RCC 7860 (cell line): ENCODE data around the gene AP4E1.
"Not testable (repeated sequence)": the region's sequence is repeated elsewhere in the genome, so short reads cannot be mapped to it uniquely, and the experiment has no call there.

Experiments
- DNase-seq: peaks from one replicate; pipeline ENCODE4 v3.0.0-alpha.2; 2015; ENCODE audit warnings: low spot score
- FAIRE-seq: peaks from 2 replicates; lab custom pipeline; 2012; peaks lifted over from hg19 to GRCh38; lab: Jason Lieb, UNC

The AP4E1 gene

GRCh38 chr15:50943638-50944037 is 35.2 kb downstream of the AP4E1 start:
- FAIRE-seq (no peak), DNase-seq (no peak)

DNA sequence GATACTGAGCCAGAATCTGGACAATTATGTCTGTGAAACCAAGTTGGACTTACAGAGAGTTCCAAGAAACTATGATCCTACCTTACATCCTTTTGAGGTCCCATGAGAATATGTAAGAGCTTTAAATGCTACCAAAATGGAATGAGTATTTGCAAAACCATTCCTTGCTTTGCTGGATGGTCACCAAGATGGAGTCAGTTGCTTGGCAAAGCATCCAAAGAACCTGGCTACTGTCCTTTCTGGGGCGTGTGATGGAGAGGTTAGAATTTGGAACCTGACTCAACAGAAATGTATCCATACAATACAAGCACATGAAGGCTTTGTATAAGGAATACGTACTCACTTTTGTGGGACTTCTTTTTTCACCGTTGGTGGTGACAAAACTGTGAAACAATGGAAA is 36.2 kb downstream of the AP4E1 start:
- no peak for FAIRE-seq
- no peak for DNase-seq

- FAIRE-seq (no peak), DNase-seq (no peak)
Observed at GRCh38 chr15:50945725-50946124, 37.2 kb downstream of the AP4E1 start.

DNA sequence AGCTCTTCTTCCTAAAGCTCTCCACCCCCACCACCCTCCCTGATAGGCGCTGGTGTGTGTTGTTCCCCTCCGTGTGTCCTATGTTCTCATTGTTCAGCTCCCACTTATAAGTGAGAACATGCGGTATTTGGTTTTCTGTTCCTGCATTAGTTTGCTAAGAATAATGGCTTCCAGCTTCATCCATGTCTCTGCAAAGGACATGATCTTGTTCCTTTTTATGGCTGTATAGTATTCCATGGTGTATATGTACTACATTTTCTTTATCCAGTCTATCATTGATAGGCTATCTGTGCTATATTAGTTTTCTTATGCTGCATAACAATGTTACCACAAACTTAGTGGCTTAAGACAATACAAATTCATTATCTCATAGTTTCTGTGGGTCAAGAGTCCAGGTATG is 42.3 kb downstream of the AP4E1 start:
- FAIRE-seq, DNase-seq: not testable (repeated sequence)

DNA sequence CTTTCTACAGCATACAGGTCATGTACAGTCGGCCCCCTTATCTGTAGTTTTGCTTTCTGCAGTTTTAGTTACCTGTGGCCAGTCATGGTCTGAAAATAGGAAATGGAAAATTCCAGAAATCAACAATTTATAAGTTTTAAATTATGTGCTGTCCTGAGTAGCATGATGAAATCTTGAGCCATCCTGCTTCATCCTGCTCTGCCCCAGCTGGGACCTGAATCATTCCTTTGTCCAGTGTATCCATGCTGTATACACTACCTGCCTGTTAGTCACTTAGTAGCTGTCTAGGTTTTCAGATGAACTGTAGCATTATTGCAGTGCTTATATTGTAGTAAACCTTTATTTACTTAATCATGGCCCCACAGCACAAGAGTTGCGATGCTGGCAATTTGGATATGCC is 44.8 kb downstream of the AP4E1 start:
- FAIRE-seq (no peak), DNase-seq (no peak)

DNA sequence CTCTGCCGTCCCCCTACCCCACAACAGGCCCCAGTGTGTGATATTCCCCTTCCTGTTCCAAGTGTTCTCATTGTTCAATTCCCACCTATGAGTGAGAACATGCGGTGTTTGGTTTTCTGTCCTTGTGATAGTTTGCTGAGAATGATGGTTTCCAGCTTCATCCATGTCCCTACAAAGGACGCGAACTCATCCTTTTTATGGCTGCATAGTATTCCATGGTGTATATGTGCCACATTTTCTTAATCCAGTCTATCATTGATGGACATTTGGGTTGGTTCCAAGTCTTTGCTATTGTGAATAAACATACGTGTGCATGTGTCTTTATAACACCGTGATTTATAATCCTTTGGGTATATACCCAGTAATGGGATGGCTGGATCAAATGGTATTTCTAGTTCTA is 46.4 kb downstream of the AP4E1 start:
- not testable (repeated sequence) for FAIRE-seq, DNase-seq

DNA sequence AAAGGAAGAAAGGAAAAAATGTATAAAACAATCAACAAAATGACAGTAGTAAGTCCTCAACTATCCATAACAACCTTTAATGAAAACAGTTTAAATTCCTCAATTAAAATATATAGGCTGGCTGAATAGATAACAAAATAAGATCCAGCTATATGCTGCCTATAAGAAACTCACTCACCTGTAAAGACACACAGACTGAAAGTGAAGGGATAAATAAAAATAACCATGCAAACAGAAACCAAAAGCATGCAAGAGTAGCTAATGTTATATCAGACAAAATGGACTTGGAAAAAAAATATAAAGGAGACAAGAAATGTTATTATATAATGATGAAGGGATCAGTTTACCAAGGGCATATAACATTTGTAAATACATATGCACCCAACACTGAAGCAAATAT is 51.2 kb downstream of the AP4E1 start:
- no peak for DNase-seq
- no peak for FAIRE-seq

DNA sequence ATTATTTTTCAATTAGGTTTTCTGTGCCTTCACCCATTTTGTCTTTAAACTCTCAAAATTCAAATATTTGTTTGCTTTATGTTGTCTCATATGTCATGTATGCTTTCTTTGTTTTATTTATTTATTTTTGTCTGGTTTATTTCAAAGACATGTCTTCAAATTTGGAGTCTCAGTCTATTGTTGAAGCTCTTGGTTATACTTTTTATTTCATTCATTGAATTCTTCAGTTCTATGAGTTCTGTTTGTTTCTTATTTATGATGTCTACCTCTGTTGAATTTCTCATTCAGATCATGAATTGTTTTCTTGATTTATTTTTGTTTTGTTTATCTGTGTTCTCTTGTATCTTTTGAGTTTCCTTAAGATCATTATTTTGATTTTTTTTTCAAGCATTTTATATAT is 55.6 kb downstream of the AP4E1 start:
- FAIRE-seq (no peak), DNase-seq (no peak)

DNA sequence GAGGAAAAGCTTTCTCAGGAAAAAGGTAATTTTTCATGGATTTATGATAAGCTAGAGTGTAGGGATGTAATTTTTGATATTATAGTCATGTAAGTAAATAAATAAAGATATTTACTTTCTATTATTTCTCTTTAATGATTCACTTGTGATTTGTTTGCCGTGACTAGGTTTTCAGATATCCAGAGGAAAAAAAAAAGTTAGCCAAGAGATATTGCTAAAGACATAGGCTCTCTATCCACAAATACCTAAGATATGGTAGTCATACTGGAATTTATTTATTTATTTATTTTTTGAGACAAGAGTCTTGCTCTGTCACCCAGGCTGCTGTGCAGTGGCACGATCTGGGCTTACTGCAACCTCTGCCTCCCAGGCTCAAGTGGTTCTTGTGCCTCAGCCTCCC is 59.9 kb downstream of the AP4E1 start:
- FAIRE-seq (no peak), DNase-seq (no peak)

GRCh38 chr15:50970524-50970923 is 62.0 kb downstream of the AP4E1 start:
- no peak for FAIRE-seq
- DNase-seq = no peak

- DNase-seq (no peak), FAIRE-seq (no peak)
Observed at GRCh38 chr15:50971115-50971514, 62.6 kb downstream of the AP4E1 start.

DNA sequence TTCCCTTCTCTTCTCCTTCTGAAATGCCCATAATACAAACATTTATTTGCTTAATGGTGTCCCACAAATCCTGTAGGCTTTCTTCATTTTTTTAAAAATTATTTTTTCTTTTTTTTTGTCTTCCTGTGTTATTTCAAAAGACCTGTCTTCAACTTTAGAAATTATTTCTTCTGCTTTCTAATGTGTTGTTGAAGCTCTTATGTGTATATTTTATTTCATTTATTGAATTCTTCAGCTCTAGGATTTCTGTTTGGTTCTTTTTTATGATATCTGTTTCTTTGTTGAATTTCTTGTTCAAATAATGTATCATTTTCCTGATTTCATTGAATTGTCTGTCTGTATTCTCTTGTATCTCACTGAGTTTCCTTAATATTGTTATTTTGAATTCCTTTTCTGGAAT is 63.1 kb downstream of the AP4E1 start:
- no peak for FAIRE-seq

GRCh38 chr15:50973605-50974004 is 65.1 kb downstream of the AP4E1 start:
- DNase-seq (no peak), FAIRE-seq (no peak)

More for the DNA sequence above, 63.1 kb downstream of the AP4E1 start:
- no peak for DNase-seq

GRCh38 chr15:50977162-50977561 is 68.7 kb downstream of the AP4E1 start:
- FAIRE-seq = no peak

DNA sequence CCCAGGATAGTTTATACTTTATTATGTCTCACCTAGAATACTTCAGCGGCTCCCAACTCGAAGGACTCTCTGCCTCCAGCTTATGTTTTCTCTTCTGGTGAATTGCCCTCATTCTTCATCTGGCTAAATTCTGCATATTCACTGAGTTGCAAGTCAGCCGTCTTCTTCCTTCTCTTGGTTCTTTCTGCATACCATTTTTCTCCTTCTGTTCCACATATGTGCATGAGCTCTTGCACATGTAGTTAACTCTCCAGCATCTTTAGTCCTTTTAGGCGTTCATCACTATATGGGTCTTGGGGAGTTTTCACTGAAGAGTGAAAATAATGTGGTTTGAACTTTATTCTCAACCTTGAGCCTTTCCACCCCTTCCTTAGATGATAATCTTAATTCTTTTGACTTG is 70.1 kb downstream of the AP4E1 start:
- DNase-seq (no peak), FAIRE-seq (no peak)

More at GRCh38 chr15:50977162-50977561, 68.7 kb downstream of the AP4E1 start:
- no peak for DNase-seq

DNA sequence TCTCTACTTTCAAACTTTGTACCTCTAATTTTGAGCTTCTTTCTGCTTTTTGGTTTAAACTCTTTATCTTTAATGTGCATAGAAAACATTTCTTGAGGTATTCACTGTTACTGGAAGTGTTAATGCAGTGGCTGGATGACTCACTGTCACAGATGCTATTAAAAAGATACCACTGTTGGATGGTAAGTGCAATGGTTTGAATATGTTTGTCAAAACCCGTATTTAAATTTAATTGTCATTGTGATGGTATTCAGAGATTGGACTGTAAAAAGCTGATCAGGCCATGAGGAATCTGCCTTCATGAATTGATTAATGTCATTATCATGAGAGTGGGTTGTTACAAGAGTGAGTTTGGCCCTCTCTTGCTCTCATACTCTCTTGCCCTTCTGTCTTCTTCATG is 70.6 kb downstream of the AP4E1 start:
- no peak for FAIRE-seq
- DNase-seq = no peak

DNA sequence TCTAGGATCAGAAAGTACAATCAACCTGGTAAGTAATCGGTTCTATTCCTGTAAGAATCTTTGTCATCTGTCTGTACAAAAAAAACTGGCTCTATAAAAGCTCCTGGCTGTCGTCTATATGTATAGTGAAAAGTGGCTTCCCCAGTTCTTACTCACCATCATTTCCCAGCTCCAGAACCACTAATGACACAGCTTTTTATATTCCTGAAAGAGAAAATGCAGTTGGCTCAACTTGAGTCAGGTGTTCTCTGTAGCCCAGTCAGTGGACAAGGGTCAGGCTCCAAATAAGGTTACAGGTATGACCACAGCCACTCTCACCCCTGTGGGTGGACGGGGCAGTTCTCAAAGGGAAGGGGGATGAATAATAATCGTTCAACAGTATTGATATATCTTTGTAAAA is 85.1 kb downstream of the AP4E1 start:
- FAIRE-seq (no peak), DNase-seq (no peak)

DNA sequence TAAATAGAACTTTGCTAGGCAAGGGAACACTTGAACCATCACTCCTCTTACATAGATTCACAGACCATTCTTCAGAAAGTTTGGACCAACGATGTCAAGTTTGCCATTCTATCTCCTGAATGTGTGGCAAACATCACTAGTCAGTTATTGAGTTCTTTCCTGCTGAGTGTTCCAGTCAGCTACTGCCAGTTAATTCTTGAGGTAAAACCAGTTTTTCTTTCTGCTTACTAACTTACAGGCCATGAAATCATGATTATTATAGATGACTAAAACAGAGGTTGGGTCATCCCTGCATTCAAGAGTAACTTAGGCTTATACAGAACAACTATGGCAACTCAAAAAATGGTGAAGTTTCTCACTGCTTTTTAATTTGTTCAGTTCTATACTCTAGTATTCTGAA is 88.2 kb downstream of the AP4E1 start:
- FAIRE-seq (no peak), DNase-seq (no peak)

DNA sequence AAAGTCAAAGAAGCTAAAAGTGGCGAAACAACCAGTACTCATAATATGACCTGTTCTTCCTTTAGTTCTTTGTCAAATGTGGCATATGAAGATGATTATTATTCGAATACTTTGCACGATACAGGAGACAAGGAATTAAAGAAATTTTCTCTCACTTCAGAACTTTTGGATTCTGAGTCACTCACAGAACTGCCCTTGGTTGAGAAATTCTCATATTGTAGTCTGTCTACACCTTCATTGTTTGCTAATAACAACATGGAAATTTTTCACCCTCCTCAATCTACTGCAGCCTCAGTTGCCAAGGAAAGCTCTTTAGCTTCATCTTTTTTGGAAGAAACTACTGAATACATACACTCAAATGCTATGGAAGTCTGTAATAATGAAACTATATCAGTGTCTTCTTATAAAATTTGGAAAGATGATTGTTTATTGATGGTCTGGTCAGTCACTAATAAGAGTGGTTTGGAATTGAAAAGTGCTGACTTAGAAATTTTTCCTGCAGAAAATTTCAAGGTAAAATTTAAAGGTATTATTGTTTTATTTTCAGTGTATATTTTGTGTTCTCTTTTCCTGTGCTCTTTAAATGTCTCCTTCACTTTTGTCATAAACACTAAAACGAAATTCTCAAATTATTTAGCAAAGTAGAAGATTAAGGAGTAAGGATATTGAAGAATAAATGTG is 89.0 kb downstream of the AP4E1 start:
- no peak for FAIRE-seq
- DNase-seq = no peak

DNA sequence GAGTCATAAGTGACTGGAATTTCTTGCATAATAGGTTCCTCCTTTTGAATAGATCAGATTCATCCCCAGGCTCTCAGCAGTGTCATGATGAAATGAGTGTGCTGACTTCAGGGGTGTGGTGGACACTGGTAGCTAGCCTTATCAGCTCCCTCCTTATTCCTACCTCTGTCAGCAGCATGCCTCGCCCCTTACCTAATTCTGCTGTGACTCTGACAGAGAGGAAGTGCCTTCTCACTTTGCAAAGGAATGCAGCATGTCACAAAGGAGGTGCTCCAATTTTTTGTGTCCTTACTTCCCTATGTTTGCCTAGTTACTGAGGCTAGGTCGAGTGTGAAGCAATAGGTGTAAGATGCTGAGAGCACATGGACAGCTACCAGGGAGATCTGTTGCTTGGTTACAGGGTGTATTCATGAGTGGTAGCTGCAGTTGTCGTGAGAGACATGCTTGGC is 95.6 kb downstream of the AP4E1 start:
- FAIRE-seq (no peak), DNase-seq (no peak)

DNA sequence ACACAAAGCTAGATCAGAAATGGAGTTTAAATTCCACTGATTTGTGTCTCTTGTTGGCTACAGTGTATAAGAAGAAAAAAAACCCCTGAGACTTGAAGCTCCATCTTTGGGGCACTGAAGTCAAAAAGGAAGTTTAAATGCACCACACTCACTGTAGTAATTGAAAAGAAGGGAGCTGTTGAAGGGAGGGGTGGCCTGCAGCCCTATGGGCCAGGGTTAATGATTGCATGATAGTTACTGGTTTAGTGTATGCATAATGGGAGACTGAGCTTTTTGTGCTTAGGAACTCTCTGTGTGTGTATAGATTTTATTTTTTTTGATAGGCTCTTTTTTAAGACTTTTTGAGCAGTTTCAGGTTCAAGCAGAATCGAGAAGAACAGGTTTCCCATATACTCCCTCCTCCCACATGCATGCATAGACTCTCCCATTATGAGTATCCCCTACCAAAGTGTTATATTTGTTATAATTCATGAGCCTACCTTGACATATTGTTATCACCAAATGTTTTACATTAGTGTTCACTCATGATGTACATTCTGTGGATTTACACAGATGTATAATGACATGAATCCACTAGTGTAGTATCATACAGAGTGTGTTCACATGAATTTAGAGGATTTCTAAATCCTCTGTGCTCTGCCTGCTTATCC is 98.0 kb downstream of the AP4E1 start:
- no peak for DNase-seq
- FAIRE-seq = no peak

DNA sequence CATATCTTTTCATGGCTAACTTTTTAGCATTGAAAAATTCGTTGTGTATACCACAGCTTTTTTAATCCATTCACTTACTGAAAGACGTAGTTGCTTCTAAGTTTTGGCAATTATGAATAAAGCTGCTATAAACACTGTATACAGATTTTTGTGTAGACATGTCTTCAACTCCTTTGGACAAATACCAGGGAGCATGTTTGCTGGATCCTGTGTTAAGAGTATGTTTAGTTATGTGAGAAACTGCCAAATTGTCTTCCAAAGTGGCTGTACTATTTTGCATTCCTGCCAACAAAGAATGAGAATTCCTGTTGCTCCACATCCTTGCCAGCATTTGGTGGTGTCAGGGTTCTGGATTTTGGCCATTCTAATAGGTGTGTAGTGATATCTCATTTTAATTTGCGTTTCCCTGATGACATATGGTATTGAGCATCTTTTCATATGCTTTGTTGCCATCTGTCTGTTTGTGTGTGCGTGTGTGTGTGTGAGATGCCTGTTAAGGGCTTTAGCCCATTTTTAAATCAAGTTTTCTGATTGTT is 98.7 kb downstream of the AP4E1 start:
- DNase-seq (no peak), FAIRE-seq (no peak)
